PFSK-1 (cell line): ENCODE data around the gene GFM1.

ENCODE experiments used
- FOXP2 ChIP-seq: optimal IDR thresholded peaks from 2 replicates; pipeline ENCODE3; 2011; ENCODE audit warnings: borderline replicate concordance, control low read depth, inconsistent platforms; ENCODE audit not compliant: insufficient read depth; ENCODE audit errors: extremely low read length, extremely low read depth
- POLR2AphosphoS5 ChIP-seq: IDR thresholded peaks from 2 replicates; pipeline ENCODE4 v1.6.1; 2012; ENCODE audit warnings: low read depth, mild to moderate bottlenecking, control low read depth, low read length, moderate library complexity
- REST ChIP-seq, 2 experiments: IDR thresholded peaks; 2 replicates each; pipeline versions ENCODE4 v1.6.1 to v1.8.0; 2011 to 2012; ENCODE audit warnings: low read depth in 2 of 2, low read length in 2 of 2, control low read depth in 1 of 2, inconsistent platforms in 1 of 2, mild to moderate bottlenecking in 1 of 2, moderate library complexity in 1 of 2; ENCODE audit not compliant: insufficient read depth in 1 of 2
- SIN3A ChIP-seq: IDR thresholded peaks from 2 replicates; pipeline ENCODE4 v1.6.1; 2012; ENCODE audit warnings: mild to moderate bottlenecking, low read length, moderate library complexity, borderline replicate concordance; ENCODE audit not compliant: insufficient read depth
- TAF1 ChIP-seq: IDR thresholded peaks from 2 replicates; pipeline ENCODE4 v1.6.1; 2012; ENCODE audit warnings: low read length, control low read depth, borderline replicate concordance; ENCODE audit not compliant: insufficient read depth

The GFM1 gene

GRCh38 chr3:158663246-158663645, 18.9 kb downstream of the GFM1 start:
- TF ChIP-seq SIN3A (no peak), FOXP2 (no peak), TAF1 (no peak), REST (IDR thresholded peaks at IDR 0.05; ENCODE audit: insufficient read depth in 1 of 2, low read depth in 2 of 2, low read length in 2 of 2) (no peak), POLR2AphosphoS5 (no peak)

GRCh38 chr3:158663832-158664231, 19.5 kb downstream of the GFM1 start:
- no peak for TF ChIP-seq FOXP2
- TF ChIP-seq REST (IDR thresholded peaks at IDR 0.05; ENCODE audit: insufficient read depth in 1 of 2, low read depth in 2 of 2, low read length in 2 of 2) = no peak
- no peak for TF ChIP-seq POLR2AphosphoS5
- TF ChIP-seq TAF1 = no peak
- TF ChIP-seq SIN3A = no peak

- TF ChIP-seq POLR2AphosphoS5 = no peak
- no peak for TF ChIP-seq REST (IDR thresholded peaks at IDR 0.05; ENCODE audit: insufficient read depth in 1 of 2, low read depth in 2 of 2, low read length in 2 of 2)
- TF ChIP-seq TAF1 = no peak
- no peak for TF ChIP-seq SIN3A
- TF ChIP-seq FOXP2 = no peak
Observed at GRCh38 chr3:158666416-158666815, 22.1 kb downstream of the GFM1 start.

- no peak for TF ChIP-seq FOXP2
- TF ChIP-seq SIN3A = no peak
- TF ChIP-seq POLR2AphosphoS5 = no peak
- no peak for TF ChIP-seq REST (IDR thresholded peaks at IDR 0.05; ENCODE audit: insufficient read depth in 1 of 2, low read depth in 2 of 2, low read length in 2 of 2)
- no peak for TF ChIP-seq TAF1
Observed at GRCh38 chr3:158668506-158668905, 24.2 kb downstream of the GFM1 start.

GRCh38 chr3:158671821-158672214, 27.5 kb downstream of the GFM1 start:
- TF ChIP-seq TAF1 = no peak
- no peak for TF ChIP-seq REST (IDR thresholded peaks at IDR 0.05; ENCODE audit: insufficient read depth in 1 of 2, low read depth in 2 of 2, low read length in 2 of 2)
- TF ChIP-seq FOXP2 = no peak
- no peak for TF ChIP-seq POLR2AphosphoS5
- no peak for TF ChIP-seq SIN3A
